Uterus (tissue), 2 donors: Measurements from ENCODE around the gene ZNF780A.

Source experiments
- POLR2A ChIP-seq, 2 donors: fragments of 450-650 bp; IDR thresholded peaks; one replicate each; pipeline ENCODE4 v1.6.1; 2016; ENCODE audit warnings: antibody characterized with exemption in 2 of 2, mild to moderate bottlenecking in 1 of 2, moderate library complexity in 1 of 2
- TF ChIP-seq, protein P1 (sequence below), 4 experiments: fragments of 200-600 bp in 2 of 4; fragments of 450-650 bp in 2 of 4; sonication (generic) in 2 of 4; IDR thresholded peaks; one replicate each; pipeline ENCODE4 v1.5.1; 2016 to 2019; ENCODE audit warnings: antibody characterized with exemption in 4 of 4, mild to moderate bottlenecking in 2 of 4, moderate library complexity in 1 of 4

- TF ChIP-seq POLR2A (IDR thresholded peaks at IDR 0.05): no peak
- TF ChIP-seq, protein P1, sequence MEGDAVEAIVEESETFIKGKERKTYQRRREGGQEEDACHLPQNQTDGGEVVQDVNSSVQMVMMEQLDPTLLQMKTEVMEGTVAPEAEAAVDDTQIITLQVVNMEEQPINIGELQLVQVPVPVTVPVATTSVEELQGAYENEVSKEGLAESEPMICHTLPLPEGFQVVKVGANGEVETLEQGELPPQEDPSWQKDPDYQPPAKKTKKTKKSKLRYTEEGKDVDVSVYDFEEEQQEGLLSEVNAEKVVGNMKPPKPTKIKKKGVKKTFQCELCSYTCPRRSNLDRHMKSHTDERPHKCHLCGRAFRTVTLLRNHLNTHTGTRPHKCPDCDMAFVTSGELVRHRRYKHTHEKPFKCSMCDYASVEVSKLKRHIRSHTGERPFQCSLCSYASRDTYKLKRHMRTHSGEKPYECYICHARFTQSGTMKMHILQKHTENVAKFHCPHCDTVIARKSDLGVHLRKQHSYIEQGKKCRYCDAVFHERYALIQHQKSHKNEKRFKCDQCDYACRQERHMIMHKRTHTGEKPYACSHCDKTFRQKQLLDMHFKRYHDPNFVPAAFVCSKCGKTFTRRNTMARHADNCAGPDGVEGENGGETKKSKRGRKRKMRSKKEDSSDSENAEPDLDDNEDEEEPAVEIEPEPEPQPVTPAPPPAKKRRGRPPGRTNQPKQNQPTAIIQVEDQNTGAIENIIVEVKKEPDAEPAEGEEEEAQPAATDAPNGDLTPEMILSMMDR (IDR thresholded peaks at IDR 0.05): no peak
Measured at GRCh38 chr19:40025938-40026596, 64.7 kb downstream of the ZNF780A start.
